GM23338 (cell line): ENCODE results near the gene MYO1E. TPM values are rescaled to one million over a fixed set of nuclear protein-coding genes. Genes with fewer than 3 reads are reported as not detected.

Experiments
- ATAC-seq: fragments of 200-7000 bp; cut with Tn5 transposase; 3 replicates; pipeline ENCODE4 v1.9.1; 2020
- DNase-seq: peaks from one replicate; pipeline ENCODE4 v3.0.0-alpha.2; 2015; ENCODE audit warnings: low spot score
- H2AFZ ChIP-seq: fragments of 200-600 bp; sonication (generic); 2 replicates; pipeline ENCODE4 v1.8.0; 2016; ENCODE audit warnings: antibody characterized with exemption, mild to moderate bottlenecking, moderate library complexity
- H3F3A ChIP-seq: fragments of 200-600 bp; sonication (generic); replicated peaks from 2 replicates; pipeline ENCODE4 v1.8.0; 2017; ENCODE audit warnings: antibody characterized with exemption, mixed run types, low read depth
- H3K27ac ChIP-seq: fragments of 200-600 bp; sonication (generic); 2 replicates; pipeline ENCODE4 v1.6.1; 2016; ENCODE audit warnings: low read depth
- H3K27me3 ChIP-seq: fragments of 200-600 bp; sonication (generic); 2 replicates; pipeline ENCODE4 v1.8.0; 2016; ENCODE audit warnings: mild to moderate bottlenecking, mixed run types, moderate library complexity; ENCODE audit not compliant: insufficient read depth
- H3K36me3 ChIP-seq: fragments of 200-600 bp; sonication (generic); 2 replicates; pipeline ENCODE4 v1.8.0; 2016; ENCODE audit warnings: mild to moderate bottlenecking; ENCODE audit not compliant: insufficient read depth
- H3K4me1 ChIP-seq: fragments of 200-600 bp; sonication (generic); 2 replicates; pipeline ENCODE4 v1.8.0; 2016; ENCODE audit warnings: mild to moderate bottlenecking, moderate library complexity; ENCODE audit not compliant: insufficient read depth
- H3K4me2 ChIP-seq: fragments of 200-600 bp; sonication (generic); 2 replicates; pipeline ENCODE4 v1.7.1; 2017; ENCODE audit warnings: mixed run types
- H3K4me3 ChIP-seq: fragments of 200-600 bp; sonication (generic); 2 replicates; pipeline ENCODE4 v1.6.1; 2016; ENCODE audit warnings: mixed run types
- H3K79me2 ChIP-seq: fragments of 200-600 bp; sonication (generic); replicated peaks from 2 replicates; pipeline ENCODE4 v1.8.0; 2017; ENCODE audit warnings: mild to moderate bottlenecking; ENCODE audit not compliant: insufficient read depth
- H3K9me2 ChIP-seq: fragments of 200-600 bp; sonication (generic); 2 replicates; pipeline ENCODE4 v1.8.0; 2017; ENCODE audit not compliant: insufficient read depth
- H4K20me1 ChIP-seq: fragments of 200-600 bp; sonication (generic); replicated peaks from 2 replicates; pipeline ENCODE4 v1.8.0; 2017; ENCODE audit warnings: mild to moderate bottlenecking; ENCODE audit not compliant: insufficient read depth
- H3K27ac Mint-ChIP-seq: 2 replicates; pipeline ENCODE4 v1.8.0; 2020; ENCODE audit warnings: inconsistent platforms, mild to moderate bottlenecking, moderate library complexity, mixed read lengths
- H3K27me3 Mint-ChIP-seq: 3 replicates; pipeline ENCODE4 v1.8.0; 2022; ENCODE audit warnings: low read depth, mild to moderate bottlenecking, moderate library complexity, mixed read lengths, inconsistent platforms; ENCODE audit not compliant: insufficient read depth, poor library complexity
- H3K36me3 Mint-ChIP-seq: 3 replicates; pipeline ENCODE4 v1.8.0; 2021; ENCODE audit warnings: low read depth, mild to moderate bottlenecking, inconsistent platforms, moderate library complexity, mixed read lengths
- H3K4me1 Mint-ChIP-seq: 3 replicates; pipeline ENCODE4 v1.8.0; 2020; ENCODE audit warnings: mild to moderate bottlenecking, inconsistent platforms, mixed read lengths
- H3K4me3 Mint-ChIP-seq: 3 replicates; pipeline ENCODE4 v1.8.0; 2021; ENCODE audit warnings: moderate library complexity, mild to moderate bottlenecking, inconsistent platforms, mixed read lengths
- H3K9me3 Mint-ChIP-seq: 3 replicates; pipeline ENCODE4 v1.8.0; 2020; ENCODE audit warnings: moderate library complexity, mild to moderate bottlenecking, inconsistent platforms, mixed read lengths
- CREB1 ChIP-seq: fragments of 250-450 bp; sonication (Bioruptor Pico); IDR thresholded peaks from 2 replicates; pipeline ENCODE4 v1.5.0; 2020; ENCODE audit warnings: low read depth, mild to moderate bottlenecking, moderate library complexity
- EZH2 ChIP-seq: fragments of 200-600 bp; sonication (generic); IDR thresholded peaks from one replicate; pipeline ENCODE4 v1.8.0; 2017; ENCODE audit warnings: antibody characterized with exemption, mild to moderate bottlenecking, low read depth; ENCODE audit not compliant: unreplicated experiment
- JUNB ChIP-seq: IDR thresholded peaks from one replicate; pipeline ENCODE4 v1.6.1; 2016; ENCODE audit warnings: antibody characterized with exemption; ENCODE audit not compliant: unreplicated experiment
- NANOG ChIP-seq: IDR thresholded peaks from 2 replicates; pipeline ENCODE4 v1.6.1; 2016; ENCODE audit warnings: antibody characterized with exemption, borderline replicate concordance
- POLR2AphosphoS5 ChIP-seq: IDR thresholded peaks from 2 replicates; pipeline ENCODE4 v1.6.1; 2016; ENCODE audit warnings: antibody characterized with exemption, low read depth
- ZNF114 ChIP-seq: fragments of 250-450 bp; sonication (Bioruptor Pico); IDR thresholded peaks from 2 replicates; pipeline ENCODE4 v1.5.0; 2020; ENCODE audit warnings: mild to moderate bottlenecking, moderate library complexity
- ZNF331 ChIP-seq: fragments of 250-450 bp; sonication (Bioruptor Pico); IDR thresholded peaks from 2 replicates; pipeline ENCODE4 v1.5.0; 2020; ENCODE audit warnings: low read depth, mild to moderate bottlenecking, moderate library complexity
- polyA plus RNA-seq: library from polyadenylated mRNA; unstranded; fragments of >200 nt; fragmentation: Nextera tagmentation; extraction: Ambion mirVana; gene quantifications from 2 replicates; pipeline ENCODE4 v1.2.1, GENCODE V29; 2016
- total RNA-seq: library from RNA; depleted of rRNA; stranded (reverse); fragments of >200 nt; shearing (Covaris generic); gene quantifications from 2 replicates; pipeline ENCODE4 v1.2.3, GENCODE V29; 2014
- TF ChIP-seq, protein P1 (sequence below): IDR thresholded peaks from 2 replicates; pipeline ENCODE4 v1.6.1; 2016; ENCODE audit warnings: antibody characterized with exemption
- TF ChIP-seq, protein P2 (sequence below), 2 experiments: fragments of 200-600 bp in 1 of 2; sonication (generic) in 1 of 2; conservative IDR thresholded peaks; 2 replicates each; pipeline versions ENCODE4 v1.5.1 to v1.6.1; 2016 to 2017; ENCODE audit warnings: antibody characterized with exemption in 2 of 2, low read depth in 2 of 2, mild to moderate bottlenecking in 2 of 2, moderate library complexity in 1 of 2
- TF ChIP-seq, protein P3 (sequence below): IDR thresholded peaks from one replicate; pipeline ENCODE4 v1.6.1; 2018; ENCODE audit warnings: antibody characterized with exemption; ENCODE audit not compliant: unreplicated experiment

Gene MYO1E
- total and polyA plus RNA-seq, 2 experiments from 2014 or later = 68.3 to 131 TPM

DNA sequence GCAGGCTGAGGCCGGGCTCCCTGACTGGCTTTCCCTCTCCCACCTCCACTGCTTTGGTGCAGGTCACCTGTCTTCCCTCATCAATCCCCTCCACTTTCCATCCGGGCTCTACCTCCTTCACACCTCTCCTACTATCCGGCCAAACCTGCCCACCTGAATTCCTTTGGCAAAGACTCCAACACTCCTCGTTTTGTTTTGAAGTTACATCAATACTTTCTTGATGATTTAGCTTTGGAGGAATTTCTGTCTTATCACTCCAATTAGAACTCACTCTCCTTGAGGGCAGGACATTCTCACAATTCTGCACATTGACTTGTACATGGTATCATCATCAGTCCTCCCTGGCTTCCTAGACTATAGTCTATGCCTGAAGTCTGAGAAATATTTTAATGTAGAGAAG, 145.7 kb downstream of the MYO1E start (continued):
- TF ChIP-seq POLR2AphosphoS5 (no peak), EZH2 (no peak), CREB1 (no peak)
- TF ChIP-seq, protein P1, sequence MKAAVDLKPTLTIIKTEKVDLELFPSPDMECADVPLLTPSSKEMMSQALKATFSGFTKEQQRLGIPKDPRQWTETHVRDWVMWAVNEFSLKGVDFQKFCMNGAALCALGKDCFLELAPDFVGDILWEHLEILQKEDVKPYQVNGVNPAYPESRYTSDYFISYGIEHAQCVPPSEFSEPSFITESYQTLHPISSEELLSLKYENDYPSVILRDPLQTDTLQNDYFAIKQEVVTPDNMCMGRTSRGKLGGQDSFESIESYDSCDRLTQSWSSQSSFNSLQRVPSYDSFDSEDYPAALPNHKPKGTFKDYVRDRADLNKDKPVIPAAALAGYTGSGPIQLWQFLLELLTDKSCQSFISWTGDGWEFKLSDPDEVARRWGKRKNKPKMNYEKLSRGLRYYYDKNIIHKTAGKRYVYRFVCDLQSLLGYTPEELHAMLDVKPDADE = no peak
- TF ChIP-seq, protein P2, sequence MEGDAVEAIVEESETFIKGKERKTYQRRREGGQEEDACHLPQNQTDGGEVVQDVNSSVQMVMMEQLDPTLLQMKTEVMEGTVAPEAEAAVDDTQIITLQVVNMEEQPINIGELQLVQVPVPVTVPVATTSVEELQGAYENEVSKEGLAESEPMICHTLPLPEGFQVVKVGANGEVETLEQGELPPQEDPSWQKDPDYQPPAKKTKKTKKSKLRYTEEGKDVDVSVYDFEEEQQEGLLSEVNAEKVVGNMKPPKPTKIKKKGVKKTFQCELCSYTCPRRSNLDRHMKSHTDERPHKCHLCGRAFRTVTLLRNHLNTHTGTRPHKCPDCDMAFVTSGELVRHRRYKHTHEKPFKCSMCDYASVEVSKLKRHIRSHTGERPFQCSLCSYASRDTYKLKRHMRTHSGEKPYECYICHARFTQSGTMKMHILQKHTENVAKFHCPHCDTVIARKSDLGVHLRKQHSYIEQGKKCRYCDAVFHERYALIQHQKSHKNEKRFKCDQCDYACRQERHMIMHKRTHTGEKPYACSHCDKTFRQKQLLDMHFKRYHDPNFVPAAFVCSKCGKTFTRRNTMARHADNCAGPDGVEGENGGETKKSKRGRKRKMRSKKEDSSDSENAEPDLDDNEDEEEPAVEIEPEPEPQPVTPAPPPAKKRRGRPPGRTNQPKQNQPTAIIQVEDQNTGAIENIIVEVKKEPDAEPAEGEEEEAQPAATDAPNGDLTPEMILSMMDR (conservative IDR thresholded peaks at IDR 0.05; ENCODE audit: low read depth in 2 of 2) = no peak
- TF ChIP-seq, protein P3, sequence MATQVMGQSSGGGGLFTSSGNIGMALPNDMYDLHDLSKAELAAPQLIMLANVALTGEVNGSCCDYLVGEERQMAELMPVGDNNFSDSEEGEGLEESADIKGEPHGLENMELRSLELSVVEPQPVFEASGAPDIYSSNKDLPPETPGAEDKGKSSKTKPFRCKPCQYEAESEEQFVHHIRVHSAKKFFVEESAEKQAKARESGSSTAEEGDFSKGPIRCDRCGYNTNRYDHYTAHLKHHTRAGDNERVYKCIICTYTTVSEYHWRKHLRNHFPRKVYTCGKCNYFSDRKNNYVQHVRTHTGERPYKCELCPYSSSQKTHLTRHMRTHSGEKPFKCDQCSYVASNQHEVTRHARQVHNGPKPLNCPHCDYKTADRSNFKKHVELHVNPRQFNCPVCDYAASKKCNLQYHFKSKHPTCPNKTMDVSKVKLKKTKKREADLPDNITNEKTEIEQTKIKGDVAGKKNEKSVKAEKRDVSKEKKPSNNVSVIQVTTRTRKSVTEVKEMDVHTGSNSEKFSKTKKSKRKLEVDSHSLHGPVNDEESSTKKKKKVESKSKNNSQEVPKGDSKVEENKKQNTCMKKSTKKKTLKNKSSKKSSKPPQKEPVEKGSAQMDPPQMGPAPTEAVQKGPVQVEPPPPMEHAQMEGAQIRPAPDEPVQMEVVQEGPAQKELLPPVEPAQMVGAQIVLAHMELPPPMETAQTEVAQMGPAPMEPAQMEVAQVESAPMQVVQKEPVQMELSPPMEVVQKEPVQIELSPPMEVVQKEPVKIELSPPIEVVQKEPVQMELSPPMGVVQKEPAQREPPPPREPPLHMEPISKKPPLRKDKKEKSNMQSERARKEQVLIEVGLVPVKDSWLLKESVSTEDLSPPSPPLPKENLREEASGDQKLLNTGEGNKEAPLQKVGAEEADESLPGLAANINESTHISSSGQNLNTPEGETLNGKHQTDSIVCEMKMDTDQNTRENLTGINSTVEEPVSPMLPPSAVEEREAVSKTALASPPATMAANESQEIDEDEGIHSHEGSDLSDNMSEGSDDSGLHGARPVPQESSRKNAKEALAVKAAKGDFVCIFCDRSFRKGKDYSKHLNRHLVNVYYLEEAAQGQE = no peak

DNA sequence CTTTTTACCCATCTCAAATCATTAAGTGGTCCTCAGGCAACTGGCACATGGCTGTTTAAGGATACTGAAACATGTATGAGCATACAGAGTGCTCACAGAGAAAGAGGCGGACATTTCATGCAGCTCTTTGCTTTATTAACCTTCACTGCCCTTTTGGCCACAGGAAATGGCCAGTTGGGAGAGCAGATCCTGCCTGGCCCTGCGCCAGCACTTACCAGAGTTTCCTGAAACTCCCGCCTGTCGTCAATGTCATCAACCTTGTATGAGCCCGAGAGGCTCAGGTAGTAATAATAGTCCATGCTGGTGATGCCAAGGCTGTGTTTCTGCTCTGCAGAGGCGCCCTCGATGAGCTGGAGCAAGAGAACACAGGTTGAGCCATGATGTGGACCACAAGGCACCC, 148.2 kb downstream of the MYO1E start:
- Mint-ChIP-seq H3K4me1 (peaks cover 11% of the 10 kb centered on the region), H3K27me3 (peaks cover 2% of the 10 kb centered on the region), H3K9me3 (no peaks in the 10 kb centered on the region), H3K36me3 (peaks cover 11% of the 10 kb centered on the region), H3K27ac (no peak overlapping the region), H3K4me3 (no peak overlapping the region)
- peaks cover 8% of the 10 kb centered on the region; the same call in 1 of the 2 replicates for H3K4me1 ChIP-seq
- no peak overlapping the region for H3K4me3 ChIP-seq
- H3K36me3 ChIP-seq = 0 out of 2 replicates have a peak, but pooled peaks cover 12% of the 10 kb centered on the region
- DNase-seq (no peak), ATAC-seq (no peak)
- no peaks in the 10 kb centered on the region for H3K9me2 ChIP-seq
- H2AFZ ChIP-seq = no peak overlapping the region
- no peaks in the 10 kb centered on the region for H3K27me3 ChIP-seq
- no peaks in the 10 kb centered on the region for H3F3A ChIP-seq
- no peak overlapping the region for H3K4me2 ChIP-seq
- no peaks in the 10 kb centered on the region for H3K79me2 ChIP-seq
- H4K20me1 ChIP-seq = 0 out of 2 replicates have a peak, but pooled peaks cover 8% of the 10 kb centered on the region
- H3K27ac ChIP-seq = no peak overlapping the region
- TF ChIP-seq JUNB = no peak
- TF ChIP-seq, protein P3 = no peak
- TF ChIP-seq ZNF331 = no peak
- no peak for TF ChIP-seq ZNF114 (CRISPR knock-in tag)
- TF ChIP-seq CREB1 = no peak
- no peak for TF ChIP-seq POLR2AphosphoS5
- no peak for TF ChIP-seq EZH2
- TF ChIP-seq, protein P1 = no peak
- no peak for TF ChIP-seq NANOG
